ENCODE results near the gene LAMB4.

The LAMB4 gene

DNA sequence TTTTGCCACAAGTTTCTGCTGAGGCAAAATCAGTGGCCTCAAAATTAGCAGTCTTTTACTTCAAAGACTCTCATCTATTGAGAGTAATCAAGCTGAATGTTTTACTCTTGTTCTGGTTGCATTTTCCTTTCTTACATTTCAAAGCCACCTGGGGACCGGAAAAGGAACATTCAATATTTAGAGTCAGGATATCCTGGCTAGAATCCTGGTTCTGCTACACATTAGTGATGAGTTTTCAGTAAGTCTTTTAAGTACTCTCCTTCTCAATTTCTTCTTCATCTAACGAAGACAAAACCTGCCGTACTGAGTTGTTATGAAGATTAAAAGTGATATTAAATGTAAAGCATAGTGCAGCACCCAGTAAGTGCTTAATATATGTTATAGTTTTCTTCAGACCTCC is 52.5 kb downstream of the LAMB4 start:
- DNase-seq: no peak

DNA sequence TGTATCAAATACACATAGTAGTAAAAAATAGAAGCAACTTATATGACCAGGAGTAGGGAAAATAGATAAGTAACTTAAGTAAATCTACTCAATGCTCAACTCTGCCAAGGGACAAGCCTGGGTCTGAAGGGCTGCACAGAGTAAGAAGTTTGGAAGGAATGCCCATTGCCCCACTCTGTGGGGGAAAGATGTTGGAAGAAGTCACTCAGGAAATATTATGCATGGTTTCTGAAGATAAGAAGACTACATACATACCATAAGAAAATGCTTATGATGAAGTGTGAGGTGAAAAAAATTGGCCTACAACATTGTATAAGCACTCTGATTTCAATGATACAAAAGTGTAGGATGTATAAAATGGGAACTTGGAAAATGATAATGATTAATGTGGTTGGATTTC is 54.0 kb downstream of the LAMB4 start:
- no peak for DNase-seq

DNA sequence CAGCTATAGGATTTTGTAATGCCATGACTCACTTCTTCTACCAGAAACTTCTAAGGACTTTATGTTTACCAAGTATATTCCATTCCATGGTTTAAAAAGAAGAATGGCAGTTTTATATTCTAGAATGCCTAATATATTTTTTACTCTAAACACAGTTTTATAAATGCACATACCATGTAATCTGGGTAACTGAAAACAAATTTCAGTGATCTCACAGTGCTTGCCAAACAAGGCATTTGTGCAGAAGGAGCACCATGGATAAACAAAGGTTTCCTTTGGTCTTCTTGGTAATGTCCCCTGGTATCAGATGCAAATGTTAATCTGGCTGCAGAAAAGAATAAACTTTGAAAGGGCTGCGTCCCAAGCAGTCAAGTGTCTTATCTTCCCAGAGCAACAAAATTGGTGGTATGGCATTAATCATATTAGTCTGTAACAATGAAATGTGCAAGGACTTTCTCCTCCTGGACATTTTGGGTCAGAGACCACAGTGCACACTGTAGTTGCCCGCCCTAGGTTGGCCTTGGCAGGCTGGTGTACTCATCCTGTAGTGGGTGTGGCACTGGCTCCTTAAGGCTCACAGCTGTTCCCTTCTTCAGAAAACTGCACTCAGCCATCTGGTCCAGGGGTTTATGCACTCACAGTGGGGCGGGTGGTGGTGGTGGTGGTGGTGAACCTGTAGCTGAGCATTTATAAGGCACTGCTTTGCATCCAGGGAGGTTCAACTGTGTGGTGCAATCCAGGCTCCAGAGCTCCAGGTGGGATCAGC is 56.7 kb downstream of the LAMB4 start:
- no peak for DNase-seq

GRCh38 chr7:108072739-108073138 is 57.4 kb downstream of the LAMB4 start:
- DNase-seq: no peak

GRCh38 chr7:108072116-108072515 is 58.0 kb downstream of the LAMB4 start:
- DNase-seq: no peak

- DNase-seq: no peak
Observed at GRCh38 chr7:108071551-108071950, 58.6 kb downstream of the LAMB4 start.

DNA sequence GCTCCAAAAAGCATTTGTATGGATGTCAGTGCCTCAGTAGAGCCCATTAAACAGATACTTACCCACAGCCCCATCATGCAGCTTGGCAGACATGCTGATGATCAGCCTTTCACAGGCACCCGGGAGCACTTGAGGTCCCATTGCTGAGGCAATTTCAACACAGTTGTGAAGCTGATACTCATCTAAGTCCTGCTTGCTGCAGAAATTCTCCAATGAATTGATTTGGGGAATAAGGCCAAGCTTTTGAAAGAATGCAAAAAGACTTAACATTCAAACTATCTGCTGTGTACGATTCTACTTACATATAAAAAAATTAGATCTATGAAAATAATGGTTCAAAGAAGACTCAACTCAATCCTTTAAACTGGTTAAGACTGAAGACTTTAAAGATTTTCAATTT is 60.5 kb downstream of the LAMB4 start:
- DNase-seq: no peak

GRCh38 chr7:108067844-108068243 is 62.3 kb downstream of the LAMB4 start:
- DNase-seq: no peak

DNA sequence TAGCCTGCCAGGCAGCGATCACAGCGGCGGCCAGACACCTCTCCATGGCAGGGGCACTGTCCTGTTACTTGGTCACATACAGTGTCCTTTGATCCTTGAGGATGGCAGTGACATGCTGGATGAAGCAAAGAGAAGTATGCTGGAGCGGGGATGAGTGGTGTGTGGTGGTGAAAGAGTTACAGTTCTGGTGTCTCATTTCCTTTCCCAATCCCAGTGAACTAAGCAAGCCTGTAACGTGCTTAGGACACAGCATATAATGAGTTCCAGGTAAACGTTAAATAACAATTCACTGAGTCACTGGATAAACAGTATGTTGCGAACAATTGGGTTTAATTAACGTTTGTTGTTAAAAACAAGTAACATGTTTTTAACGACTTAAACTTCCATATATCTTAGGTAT is 63.7 kb downstream of the LAMB4 start:
- no peak for DNase-seq

DNA sequence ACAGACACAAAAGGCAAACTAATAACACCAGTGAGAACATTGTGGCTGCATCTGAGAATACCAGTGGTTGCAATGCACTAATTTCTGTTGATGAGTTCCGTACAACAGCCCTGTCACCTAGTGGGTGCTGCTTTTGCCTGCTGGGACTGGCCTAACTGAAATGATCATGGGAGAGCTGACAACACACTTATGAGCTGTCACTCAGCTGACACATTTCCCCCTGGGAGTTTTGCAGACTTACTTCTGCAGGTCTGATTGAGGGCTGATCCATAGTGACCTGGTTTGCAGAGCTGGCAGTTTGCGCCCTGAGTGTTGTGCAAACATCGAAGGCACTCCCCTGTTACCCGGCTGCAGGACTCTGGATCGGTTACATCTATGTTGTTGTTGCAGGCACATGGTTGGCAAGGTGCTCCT is 66.6 kb downstream of the LAMB4 start:
- no peak for DNase-seq

DNA sequence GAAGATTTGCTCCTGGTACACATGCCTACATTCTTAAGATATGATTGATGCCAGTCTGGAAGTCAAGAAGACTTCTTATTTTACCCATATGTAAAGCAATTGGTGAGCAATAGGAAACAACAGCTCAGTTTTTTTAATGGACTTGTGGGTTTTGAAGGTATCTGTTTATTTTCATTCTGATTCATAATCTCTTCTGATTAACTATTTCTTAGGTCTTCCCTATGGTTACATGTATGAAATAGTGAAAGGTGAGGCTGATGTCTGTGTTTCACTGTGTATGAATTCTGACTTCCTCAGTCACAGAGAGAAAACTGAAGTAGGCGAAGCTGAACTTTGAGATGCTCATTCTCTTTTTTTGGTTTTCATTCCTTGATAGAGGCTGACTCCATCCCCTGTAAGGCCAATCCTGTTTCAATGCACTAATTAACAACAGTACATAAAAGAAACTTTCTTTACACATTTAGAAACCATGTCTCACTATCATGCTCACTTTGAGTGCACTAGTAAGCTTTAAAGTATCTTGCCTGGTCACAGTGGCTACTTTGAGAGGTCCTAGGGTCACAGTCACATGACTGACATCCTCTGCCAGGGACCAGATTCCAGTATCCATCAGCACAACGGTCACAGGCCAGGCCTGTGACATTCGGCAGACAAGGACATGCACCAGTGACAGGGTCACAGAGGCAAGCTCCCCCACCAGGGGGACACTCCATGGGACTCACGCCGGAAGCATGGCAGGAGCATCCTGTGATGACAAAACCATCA is 67.7 kb downstream of the LAMB4 start:
- no peak for DNase-seq

DNA sequence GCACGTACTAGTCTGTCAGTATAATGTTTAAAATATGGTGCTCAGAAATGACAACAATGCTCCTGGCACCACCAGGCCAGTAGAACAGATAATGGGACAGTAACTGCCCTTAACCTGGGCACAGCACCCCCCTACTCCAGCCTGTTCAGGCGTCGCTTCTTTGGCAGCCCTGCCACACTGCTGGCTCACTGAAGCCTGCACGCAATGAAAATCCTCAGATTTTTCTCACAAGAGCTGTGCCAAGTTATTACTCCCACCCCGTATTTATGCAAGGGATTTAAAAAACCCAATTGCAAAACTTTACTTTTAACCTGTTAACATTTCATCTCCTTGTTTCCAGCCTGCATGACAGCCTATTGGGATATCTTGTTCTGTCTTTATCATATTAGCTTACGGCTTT is 70.6 kb downstream of the LAMB4 start:
- no peak for DNase-seq

- DNase-seq: no peak
Observed at GRCh38 chr7:108057951-108058481, 72.1 kb downstream of the LAMB4 start.

DNA sequence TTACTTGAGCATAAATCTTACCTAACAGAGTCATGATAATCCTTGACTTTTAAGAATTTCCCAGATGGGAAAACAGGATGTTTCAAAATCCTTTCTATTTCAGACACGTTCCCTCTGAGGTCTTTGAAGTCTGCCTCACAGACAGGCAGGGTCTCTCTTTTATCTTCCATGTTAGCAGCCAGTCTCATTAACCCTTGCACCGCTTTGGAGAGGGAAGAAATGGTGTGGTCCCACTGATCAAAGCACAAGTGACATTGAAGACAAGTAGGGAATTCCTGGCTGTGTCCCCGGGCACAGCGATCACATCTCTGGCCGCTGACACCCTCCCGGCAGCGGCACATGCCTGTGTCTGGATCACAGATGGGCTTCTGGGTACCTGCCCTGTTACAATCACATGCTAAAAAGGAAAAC is 74.5 kb downstream of the LAMB4 start:
- no peak for DNase-seq

DNA sequence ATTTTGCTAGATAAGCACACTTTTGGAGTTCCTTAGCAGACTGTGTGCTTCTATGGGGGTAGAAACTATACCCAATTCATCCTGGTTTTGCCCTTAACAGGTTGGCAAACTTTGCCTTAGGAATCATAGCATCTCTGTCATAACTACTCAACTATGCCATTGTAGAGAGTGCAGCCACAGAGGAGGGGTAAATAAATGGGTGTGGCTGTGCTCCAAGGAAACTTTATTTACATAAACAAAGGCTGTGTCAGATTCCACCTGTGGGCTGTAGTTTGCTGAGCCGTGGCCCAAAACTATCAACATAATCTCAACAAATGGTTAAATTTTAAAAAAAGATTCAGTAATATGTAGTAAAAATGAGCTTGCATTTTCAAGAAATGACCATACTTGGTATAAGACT is 75.6 kb downstream of the LAMB4 start:
- no peak for DNase-seq

- no peak for DNase-seq
Observed at GRCh38 chr7:108053250-108053649, 76.9 kb downstream of the LAMB4 start.

DNA sequence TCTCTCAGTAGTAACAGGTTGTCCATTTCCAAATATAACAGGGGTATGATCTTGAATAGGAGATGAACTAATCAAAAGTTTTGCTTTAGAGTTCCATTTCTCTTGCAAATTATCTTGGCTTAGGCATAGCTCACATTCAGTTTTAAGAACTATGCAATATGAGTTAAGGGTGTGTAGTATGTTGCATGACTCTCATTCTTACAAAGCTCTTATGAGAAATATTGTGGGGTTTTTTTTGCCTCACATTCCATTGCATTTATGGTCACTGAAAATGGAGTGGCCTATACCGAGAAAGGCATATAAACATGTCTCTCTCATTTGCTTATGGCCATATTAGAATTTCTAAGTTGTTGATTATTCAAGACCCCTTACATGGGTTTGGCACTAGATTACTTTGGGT is 78.7 kb downstream of the LAMB4 start:
- DNase-seq: no peak

- no peak for DNase-seq
Observed at GRCh38 chr7:108049962-108050361, 80.2 kb downstream of the LAMB4 start.

DNA sequence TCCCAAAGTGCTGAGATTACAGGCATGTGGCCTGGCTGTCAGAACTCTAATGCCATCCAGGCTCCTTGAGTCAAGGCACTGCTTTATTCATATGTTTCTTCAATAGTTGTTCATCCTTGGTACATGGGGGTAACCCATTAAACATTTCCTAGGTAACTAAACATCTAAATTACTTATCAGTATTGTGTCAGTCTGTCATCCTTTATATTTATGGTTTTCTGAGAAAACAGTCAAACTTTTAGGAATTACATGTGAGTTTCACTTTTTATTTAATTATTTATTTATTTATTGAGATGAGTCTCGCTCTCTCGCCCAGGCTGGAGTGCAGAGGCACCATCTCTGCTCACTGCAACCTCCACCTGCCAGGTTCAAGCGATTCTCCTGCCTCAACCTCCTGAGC is 81.7 kb downstream of the LAMB4 start:
- DNase-seq: no peak

- DNase-seq: no peak
Observed at GRCh38 chr7:108046952-108047506, 83.1 kb downstream of the LAMB4 start.

- no peak for DNase-seq
Observed at GRCh38 chr7:108045669-108046068, 84.5 kb downstream of the LAMB4 start.

DNA sequence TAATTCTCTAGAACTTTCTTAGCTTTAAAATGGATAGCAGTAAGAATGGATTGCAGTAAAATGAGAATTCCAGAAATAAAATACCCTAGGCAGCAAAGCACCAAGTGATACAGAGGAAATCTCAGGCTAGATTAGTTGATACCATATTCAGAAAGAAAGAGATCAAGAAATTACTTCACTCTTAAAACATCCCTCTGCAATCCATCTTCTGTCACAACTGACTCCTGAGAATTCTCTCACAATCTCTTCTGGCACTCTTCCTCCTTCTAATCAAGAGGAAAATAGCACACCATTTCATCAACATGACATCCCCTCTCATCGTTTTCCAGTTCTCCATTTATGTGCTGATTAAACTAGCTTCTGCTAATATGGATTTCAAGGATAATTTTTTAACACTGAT is 85.0 kb downstream of the LAMB4 start:
- DNase-seq: no peak

GRCh38 chr7:108044345-108044744 is 85.8 kb downstream of the LAMB4 start:
- DNase-seq: no peak

DNA sequence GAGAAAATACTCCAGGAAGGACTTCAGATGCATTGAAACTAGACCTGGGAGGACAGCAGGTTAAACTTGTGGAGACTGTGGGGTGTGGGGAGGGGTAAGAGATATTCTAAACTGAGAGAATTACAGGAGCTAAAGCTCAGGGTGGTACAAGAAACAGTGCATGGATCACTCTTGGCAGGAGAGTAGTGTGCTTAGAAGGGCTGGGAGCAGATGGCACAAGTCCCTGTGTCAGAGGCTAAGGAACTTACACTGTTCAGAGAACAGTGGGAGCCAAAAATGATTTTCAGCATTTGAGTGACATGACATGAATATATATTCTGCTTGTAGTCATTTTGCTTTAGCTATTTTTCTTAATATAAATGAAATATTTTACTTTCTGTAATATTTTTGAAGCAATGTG is 91.2 kb downstream of the LAMB4 start:
- no peak for DNase-seq

Measured in KG1 (cell line).